HepG2 (cell line): Measurements from ENCODE around the gene MAB21L4. TPM values are rescaled to one million over a fixed set of nuclear protein-coding genes. Genes with fewer than 3 reads are reported as not detected.
A peak's percentile ranks its signal among the peaks of the same experiment; 100 is the strongest.

ENCODE experiments used
- ARID5B ChIP-seq: IDR thresholded peaks from 2 replicates; pipeline ENCODE4 v1.4.0; 2020; ENCODE audit warnings: mild to moderate bottlenecking, missing genetic modification reagents
- BORCS8-MEF2B ChIP-seq: sonication (generic); formaldehyde crosslinking; IDR thresholded peaks from 2 replicates; pipeline ENCODE4 v1.8.0; 2022; ENCODE audit warnings: mild to moderate bottlenecking, missing genetic modification reagents
- CTCF ChIP-seq: sonication (generic); formaldehyde crosslinking; IDR thresholded peaks from 2 replicates; pipeline ENCODE4 v1.5.0; 2020; ENCODE audit warnings: mild to moderate bottlenecking, missing genetic modification reagents, moderate library complexity
- GATAD1 ChIP-seq: IDR thresholded peaks from 2 replicates; pipeline ENCODE4 v1.6.1; 2016; ENCODE audit warnings: missing genetic modification reagents, missing compliant biosample characterization
- HIVEP1 ChIP-seq: sonication (generic); formaldehyde crosslinking; IDR thresholded peaks from 2 replicates; pipeline ENCODE4 v1.4.0; 2020; ENCODE audit warnings: mild to moderate bottlenecking, missing genetic modification reagents
- HOXD1 ChIP-seq: sonication (generic); formaldehyde crosslinking; IDR thresholded peaks from 2 replicates; pipeline ENCODE4 v1.5.0; 2020; ENCODE audit warnings: missing genetic modification reagents
- MZF1 ChIP-seq: sonication (generic); formaldehyde crosslinking; IDR thresholded peaks from 2 replicates; pipeline ENCODE4 v1.8.1; 2023; ENCODE audit warnings: mild to moderate bottlenecking, missing genetic modification reagents, borderline replicate concordance
- PHF21A ChIP-seq: sonication (generic); formaldehyde crosslinking; IDR thresholded peaks from 2 replicates; pipeline ENCODE4 v1.5.0; 2020; ENCODE audit warnings: mild to moderate bottlenecking, missing genetic modification reagents
- REST ChIP-seq, 2 experiments: IDR thresholded peaks; 2 replicates each; pipeline ENCODE4 v1.6.1; 2011 to 2012; ENCODE audit warnings: low read length in 2 of 2, borderline replicate concordance in 1 of 2, low read depth in 1 of 2, mild to moderate bottlenecking in 1 of 2, moderate library complexity in 1 of 2
- SKI ChIP-seq: fragments of 450-650 bp; IDR thresholded peaks from one replicate; pipeline ENCODE4 v1.6.1; 2018; ENCODE audit warnings: mild to moderate bottlenecking; ENCODE audit not compliant: partially characterized antibody
- ZFP37 ChIP-seq: sonication (generic); formaldehyde crosslinking; IDR thresholded peaks from 2 replicates; pipeline ENCODE4 v1.4.0; 2020; ENCODE audit warnings: missing genetic modification reagents, borderline replicate concordance
- ZNF34 ChIP-seq: sonication (generic); formaldehyde crosslinking; IDR thresholded peaks from 2 replicates; pipeline ENCODE4 v1.4.0; 2020; ENCODE audit warnings: mild to moderate bottlenecking, missing genetic modification reagents, borderline replicate concordance
- ZNF639 ChIP-seq: conservative IDR thresholded peaks from 2 replicates; pipeline ENCODE4 v1.6.1; 2018; ENCODE audit warnings: missing genetic modification reagents
- ZNF644 ChIP-seq: IDR thresholded peaks from 2 replicates; pipeline ENCODE4 v1.6.1; 2016; ENCODE audit warnings: low read depth
- ZNF800 ChIP-seq: sonication (generic); formaldehyde crosslinking; IDR thresholded peaks from 2 replicates; pipeline ENCODE4 v1.4.0; 2020; ENCODE audit warnings: missing genetic modification reagents
- polyA plus RNA-seq, 8 experiments: library from polyadenylated mRNA; depleted of rRNA in 3 of 8; stranded (reverse) in 7 of 8; unstranded in 1 of 8; fragments of >200 nt; fragmentation: Illumina TruSeq in 4 of 8; extraction: Trizol in 4 of 8; gene quantifications; 2 replicates each; pipeline versions ENCODE4 v1.2.1 to v1.2.3, GENCODE V29; 2011 to 2016; ENCODE audit warnings: low read depth in 4 of 8, missing spikeins in 1 of 8, mixed read lengths in 1 of 8; ENCODE audit not compliant: insufficient read depth in 1 of 8
- total RNA-seq, 5 experiments: library from RNA; depleted of rRNA; stranded (reverse); fragments of >200 nt; fragmentation: Illumina TruSeq; extraction: Trizol; gene quantifications; 2 replicates each; pipeline ENCODE4 v1.2.3, GENCODE V29; 2016; ENCODE audit warnings: low read depth in 1 of 5

Gene MAB21L4
- total and polyA plus RNA-seq, 2 of the 13 experiments (the other 11 are each of a cell fraction or from before 2014, with no cell fraction given): 3.0 to 14.0 TPM

GRCh38 chr2:240851078-240851991 is 44.6 kb downstream of the MAB21L4 start (continued):
- TF ChIP-seq PHF21A (no peak; the same call in 1 of the 2 replicates), BORCS8-MEF2B (no peak), SKI (no peak), GATAD1 (0 out of 2 replicates have a peak, but pooled peaks have one; percentile 25), ZNF800 (no peak), ZNF34 (CRISPR knock-in tag) (no peak), ZFP37 (CRISPR knock-in tag) (no peak), ARID5B (CRISPR knock-in tag) (no peak), CTCF (CRISPR knock-in tag) (peak; percentile 100), HOXD1 (CRISPR knock-in tag) (no peak), HIVEP1 (CRISPR knock-in tag) (peak; percentile 54; the same call in 1 of the 2 replicates), MZF1 (CRISPR knock-in tag) (no peak), REST (IDR thresholded peaks at IDR 0.05; ENCODE audit: borderline replicate concordance in 1 of 2, low read depth in 1 of 2, low read length in 2 of 2) (no peak), ZNF644 (CRISPR knock-in tag) (no peak), ZNF639 (no peak)
